ENCODE data around the gene ITIH4. TPM values are rescaled to one million over a fixed set of nuclear protein-coding genes. Genes with fewer than 3 reads are reported as not detected.

The ITIH4 gene
- total and polyA plus RNA-seq, 2 of the 13 experiments (the other 11 are each of a cell fraction or from before 2014, with no cell fraction given): 2.7 to 5.3 TPM

- intact Hi-C loops (cut with micrococcal nuclease; ENCODE audit: unreplicated experiment): no loop called here
- TF ChIP-seq ZBTB39 (CRISPR knock-in tag; IDR thresholded peaks at IDR 0.05) (no peak), TSC22D2 (CRISPR knock-in tag; IDR thresholded peaks at IDR 0.05; ENCODE audit: borderline replicate concordance) (no peak), MXD3 (CRISPR knock-in tag; IDR thresholded peaks at IDR 0.05) (peak; percentile 12; the same call in 1 of the 2 replicates), ZNF703 (CRISPR knock-in tag; IDR thresholded peaks at IDR 0.05; ENCODE audit: borderline replicate concordance) (no peak), REL (CRISPR knock-in tag; conservative IDR thresholded peaks at IDR 0.05) (no peak), HMG20A (CRISPR knock-in tag; IDR thresholded peaks at IDR 0.05; ENCODE audit: borderline replicate concordance) (no peak; the same call in 1 of the 2 replicates), ZBTB34 (CRISPR knock-in tag; IDR thresholded peaks at IDR 0.05) (peak; percentile 54; the same call in 1 of the 2 replicates), THYN1 (CRISPR knock-in tag; IDR thresholded peaks at IDR 0.05; ENCODE audit: borderline replicate concordance, low read depth) (no peak), FOXJ3 (CRISPR knock-in tag; IDR thresholded peaks at IDR 0.05; ENCODE audit: borderline replicate concordance) (no peak), ZNF407 (CRISPR knock-in tag; IDR thresholded peaks at IDR 0.05; ENCODE audit: not compliant biosample characterization) (peak; percentile 70), ZSCAN21 (CRISPR knock-in tag; IDR thresholded peaks at IDR 0.05; ENCODE audit: borderline replicate concordance) (peak; percentile 59; the same call in 1 of the 2 replicates)
Measured at GRCh38 chr3:52794612-52795099, 35.8 kb downstream of the ITIH4 start, which contains the start of gene ITIH3. ITIH3 (plus strand) TSS chr3:52794796; CDS start chr3:52794804, 8 bp downstream.

More at GRCh38 chr3:52794612-52795099, 35.8 kb downstream of the ITIH4 start, which contains the start of gene ITIH3:
- no TSS peak for BruUV-seq (replicated peaks)
- Histone ChIP-seq H3K4me2 (ENCODE audit: low read depth, low read length) (peak within 1 kb of the TSS; percentile 93), H3K9me3 (ENCODE audit: low read length) (no peaks in the 10 kb centered on the region), H3K27ac (ENCODE audit: extremely low read length, insufficient read depth, low read length) (peak within 1 kb of the TSS; percentile 87), H2AFZ (ENCODE audit: low read length) (no peak within 1 kb of the TSS), H3K79me2 (ENCODE audit: insufficient read depth, low read length) (peaks cover 4% of the 10 kb centered on the region), H3K27me3 (ENCODE audit: control insufficient read depth in 1 of 2, insufficient read depth in 2 of 2, low read length in 2 of 2) (no peaks in the 10 kb centered on the region), H3K4me1 (ENCODE audit: insufficient read depth, low read length) (peaks cover 95% of the 10 kb centered on the region), H3K4me3 (replicated peaks in 1 of 3; ENCODE audit: insufficient read depth in 1 of 3, low read depth in 2 of 3, low read length in 3 of 3) (peak within 1 kb of the TSS; percentile 59 to 76 (median 76)), H4K20me1 (ENCODE audit: insufficient read depth, low read length) (no peaks in the 10 kb centered on the region), H3K36me3 (replicated peaks in 1 of 2; ENCODE audit: control insufficient read depth in 1 of 2, insufficient read depth in 2 of 2, low read length in 2 of 2) (peaks cover 12 to 24% of the 10 kb centered on the region in 2 experiments; a peak in 3 of 5 replicates), H3K9ac (ENCODE audit: insufficient read depth, low read depth, low read length) (peak within 1 kb of the TSS; percentile 75)
- WGBS (ENCODE audit: low lambda C conversion rate): 0% methylated on average over 7 of the region's 10 CpGs
- CTCF ChIA-PET (ENCODE audit: low intra/inter-chr PET ratio, low total read pairs): no interaction called here
- POLR2A ChIA-PET: interaction anchor here (0.9 to 10.9 kb wide), 20 partner anchors 11 to 365 kb away, joined by 3 to 466 read pairs (median 4); partner anchors contain the start of genes ITIH1, ITIH4, NEK4 and SPCS1
- peak; percentile 56 for DNase-seq (ENCODE audit: low spot score)
- in situ Hi-C loops (cut with HindIII; ENCODE audit: extremely low pct_ligation_motif_present, low pct_unique_long_range_greater_than_20kb): no loop called here
- FAIRE-seq: peak; percentile 4
- ATAC-seq: peak; percentile 70

Data from HepG2 (cell line).